ENCODE results near the gene SPATC1L.

DNA sequence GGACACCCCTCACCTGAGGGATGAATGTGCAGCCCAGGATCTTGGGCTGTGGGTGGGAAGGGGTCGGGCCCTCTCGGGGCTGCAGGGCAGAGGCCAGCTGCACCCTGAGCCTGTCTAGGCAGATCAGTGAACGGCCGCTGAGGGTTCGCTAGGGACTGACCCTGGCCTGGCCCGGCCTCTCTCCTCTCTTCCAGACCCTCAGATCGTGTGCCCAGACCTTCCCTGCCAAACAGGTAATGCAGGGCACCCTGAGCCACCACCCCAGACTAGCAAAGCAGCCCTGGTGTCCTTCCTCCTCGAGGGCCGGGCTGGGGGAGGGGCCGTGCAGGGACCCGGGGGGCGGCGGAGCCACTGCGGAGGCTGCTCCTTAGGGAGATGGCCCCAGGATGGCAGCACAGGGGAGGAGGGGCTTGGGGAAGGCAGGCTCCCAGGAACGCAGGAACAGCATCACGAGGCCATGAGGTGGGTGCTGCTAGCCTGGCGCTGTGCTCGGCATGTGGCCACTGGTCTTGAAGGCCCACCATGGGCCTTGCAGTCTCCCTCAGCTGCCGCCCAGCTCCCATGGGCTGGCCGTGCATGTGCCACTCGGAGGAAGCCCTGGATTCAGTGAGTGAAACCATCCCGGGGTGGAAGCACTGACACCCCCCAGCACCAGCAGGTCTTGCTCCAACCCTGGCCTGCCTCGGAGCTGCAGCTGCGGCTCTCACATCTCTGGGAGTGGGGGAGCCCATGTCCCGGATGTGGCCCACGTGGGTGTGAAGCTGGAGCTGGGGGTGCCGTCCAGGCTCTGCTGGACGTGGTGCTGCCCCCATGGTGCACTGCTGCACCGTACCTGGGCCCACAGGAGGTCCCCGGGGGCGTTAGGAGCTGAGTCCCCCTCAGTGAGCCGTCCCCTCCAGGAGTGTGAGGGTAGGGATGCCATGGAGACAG lies 57.7 kb downstream of the SPATC1L start:
- TF ChIP-seq, protein P1, sequence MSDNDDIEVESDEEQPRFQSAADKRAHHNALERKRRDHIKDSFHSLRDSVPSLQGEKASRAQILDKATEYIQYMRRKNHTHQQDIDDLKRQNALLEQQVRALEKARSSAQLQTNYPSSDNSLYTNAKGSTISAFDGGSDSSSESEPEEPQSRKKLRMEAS (IDR thresholded peaks at IDR 0.05; ENCODE audit: insufficient read depth, insufficient read length), result no peak
- TF ChIP-seq POLR2AphosphoS5 (IDR thresholded peaks at IDR 0.05; ENCODE audit: insufficient read depth, low read depth, low read length), result no peak
